Fibroblast of peridontal ligament (primary cell): Measurements from ENCODE around the gene HS3ST4.
"Not testable (repeated sequence)": the region's sequence is repeated elsewhere in the genome, so short reads cannot be mapped to it uniquely, and the experiment has no call there.

Experiments used
- DNase-seq: peaks from one replicate; pipeline ENCODE4 v3.0.0-alpha.2; 2010; ENCODE audit errors: extremely low read depth

Gene HS3ST4

GRCh38 chr16:25730396-25730795 is 38.6 kb downstream of the HS3ST4 start:
- DNase-seq = no peak

GRCh38 chr16:25734430-25735385 is 42.9 kb downstream of the HS3ST4 start:
- DNase-seq = no peak

GRCh38 chr16:25735645-25736044 is 43.9 kb downstream of the HS3ST4 start:
- DNase-seq = no peak

- no peak for DNase-seq
Observed at GRCh38 chr16:25747160-25747758, 55.5 kb downstream of the HS3ST4 start.

- no peak for DNase-seq
Observed at GRCh38 chr16:25748092-25748654, 56.4 kb downstream of the HS3ST4 start.

- DNase-seq = no peak
Observed at GRCh38 chr16:25750488-25751216, 58.9 kb downstream of the HS3ST4 start.

GRCh38 chr16:25751230-25751835 is 59.6 kb downstream of the HS3ST4 start:
- no peak for DNase-seq

- no peak for DNase-seq
Observed at GRCh38 chr16:25764466-25764865, 72.7 kb downstream of the HS3ST4 start.

- no peak for DNase-seq
Observed at GRCh38 chr16:25771216-25771615, 79.5 kb downstream of the HS3ST4 start.

GRCh38 chr16:25771812-25772568 is 80.2 kb downstream of the HS3ST4 start:
- DNase-seq = no peak

- DNase-seq = not testable (repeated sequence)
Observed at GRCh38 chr16:25776214-25776613, 84.5 kb downstream of the HS3ST4 start.

GRCh38 chr16:25783226-25783625 is 91.5 kb downstream of the HS3ST4 start:
- no peak for DNase-seq

GRCh38 chr16:25785361-25785760 is 93.6 kb downstream of the HS3ST4 start:
- no peak for DNase-seq

GRCh38 chr16:25786748-25787147 is 95.0 kb downstream of the HS3ST4 start:
- no peak for DNase-seq

GRCh38 chr16:25788637-25789036 is 96.9 kb downstream of the HS3ST4 start:
- no peak for DNase-seq

GRCh38 chr16:25796239-25796638 is 104.5 kb downstream of the HS3ST4 start:
- DNase-seq = no peak

- DNase-seq = no peak
Observed at GRCh38 chr16:25798065-25798464, 106.3 kb downstream of the HS3ST4 start.

- no peak for DNase-seq
Observed at GRCh38 chr16:25799816-25800215, 108.1 kb downstream of the HS3ST4 start.

- DNase-seq = no peak
Observed at GRCh38 chr16:25812215-25812614, 120.5 kb downstream of the HS3ST4 start.

GRCh38 chr16:25817295-25817694 is 125.5 kb downstream of the HS3ST4 start:
- no peak for DNase-seq

GRCh38 chr16:25817876-25818275 is 126.1 kb downstream of the HS3ST4 start:
- no peak for DNase-seq
